HG02759 (cell line): ENCODE results near the gene PPIF.

Experiments used
- ATAC-seq: cut with Tn5 transposase; IDR thresholded peaks from one replicate; pipeline ENCODE4 v1.9.1; 2021; ENCODE audit warnings: mild to moderate bottlenecking, moderate library complexity; ENCODE audit not compliant: unreplicated experiment

PPIF gene

DNA sequence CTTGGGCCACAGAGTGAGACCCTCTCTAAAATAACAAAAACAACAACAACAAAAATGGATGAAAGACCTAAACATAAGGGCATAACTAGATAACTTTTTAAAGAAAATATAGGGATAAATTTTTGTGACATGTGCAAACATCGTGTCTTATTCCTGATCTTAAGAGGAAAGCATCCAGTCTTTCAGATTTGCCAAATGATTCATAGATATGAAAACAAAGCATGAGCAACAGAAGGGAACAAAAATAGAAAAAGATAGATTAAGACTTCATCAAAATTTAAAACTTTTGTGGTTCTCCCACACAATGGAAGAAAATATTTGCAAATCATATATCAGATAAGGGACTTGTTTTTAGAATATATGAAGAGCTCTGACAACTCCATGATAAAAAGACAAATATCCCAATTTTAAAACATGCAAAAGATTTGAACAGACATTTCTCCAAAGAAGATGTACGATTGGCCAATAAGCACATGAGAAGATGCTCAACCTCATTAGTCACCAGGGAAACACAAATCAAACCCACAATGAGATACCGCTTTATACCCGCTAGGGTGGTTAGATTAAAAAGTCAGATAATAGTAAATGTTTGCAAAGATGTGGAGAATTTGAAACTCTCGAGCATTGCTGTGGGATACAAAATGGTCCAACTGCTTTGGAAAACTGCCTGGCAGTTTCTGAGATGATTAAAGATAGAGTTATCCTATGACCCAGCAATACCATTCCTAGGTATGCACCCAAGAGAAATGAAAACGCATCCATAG lies 20.3 kb downstream of the PPIF start:
- ATAC-seq, result no peak

GRCh38 chr10:79372871-79373270 lies 25.6 kb downstream of the PPIF start:
- ATAC-seq, result no peak

DNA sequence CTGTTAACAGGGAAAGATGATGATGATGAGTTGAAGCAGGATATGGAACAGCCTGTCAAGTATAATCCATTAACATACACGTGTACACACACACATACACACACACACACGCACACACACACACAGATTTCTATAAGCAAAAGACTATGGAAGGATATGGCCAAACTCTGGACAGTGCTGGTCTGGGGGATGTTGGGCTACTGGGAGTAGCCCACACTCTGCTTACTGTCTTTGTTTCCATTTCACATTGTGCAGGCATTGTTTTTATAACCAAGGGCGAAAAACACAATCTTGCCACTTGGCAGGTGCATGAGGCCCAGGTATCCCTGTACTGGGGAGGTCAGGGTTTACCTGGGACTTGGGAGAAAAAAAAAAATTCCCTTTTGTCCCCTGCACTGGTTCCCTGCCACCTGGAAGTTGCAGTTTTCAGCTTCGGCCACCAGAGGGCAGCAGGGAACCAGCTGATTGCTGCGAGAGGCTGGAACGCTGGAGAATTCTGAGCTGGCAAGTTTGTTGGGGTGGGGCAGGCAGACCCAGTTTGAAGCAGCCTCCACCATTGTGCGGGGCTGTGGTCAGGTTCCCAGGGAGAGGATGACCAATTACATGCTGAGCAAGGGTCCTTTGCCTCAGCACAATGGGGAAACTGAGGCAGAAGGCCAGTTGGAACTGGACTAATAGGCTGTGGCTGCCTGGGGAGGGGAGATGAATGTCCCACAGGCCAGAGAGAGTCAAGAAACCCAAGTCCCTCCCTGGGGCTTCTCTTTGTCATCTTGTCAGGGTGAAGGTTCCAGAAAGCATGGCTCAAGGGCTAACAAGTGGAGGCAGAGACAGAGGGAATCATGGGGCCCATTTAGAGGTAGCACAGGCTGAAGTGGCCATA lies 27.3 kb downstream of the PPIF start:
- peak; percentile 67 for ATAC-seq

GRCh38 chr10:79375321-79376077 lies 28.2 kb downstream of the PPIF start:
- no peak for ATAC-seq

- no peak for ATAC-seq
These were observed 28.9 kb downstream of the PPIF start for GRCh38 chr10:79376078-79376628.

GRCh38 chr10:79376751-79377556 lies 29.7 kb downstream of the PPIF start:
- ATAC-seq, result no peak

- ATAC-seq, result no peak
These were observed 30.5 kb downstream of the PPIF start for GRCh38 chr10:79377557-79378382.

DNA sequence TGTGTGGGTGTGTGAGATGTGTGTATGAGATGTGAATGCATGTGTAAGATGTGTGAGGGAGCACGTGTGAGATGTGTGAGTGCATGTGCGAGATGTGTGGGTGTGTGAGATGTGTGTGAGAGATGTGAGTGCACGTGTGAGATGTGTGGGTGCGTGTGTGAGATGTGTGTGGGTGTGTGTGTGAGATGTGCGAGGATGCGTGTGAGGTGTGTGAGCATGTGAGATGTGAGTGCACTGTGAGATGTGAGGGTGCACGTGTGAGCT lies 31.0 kb downstream of the PPIF start:
- no peak for ATAC-seq

DNA sequence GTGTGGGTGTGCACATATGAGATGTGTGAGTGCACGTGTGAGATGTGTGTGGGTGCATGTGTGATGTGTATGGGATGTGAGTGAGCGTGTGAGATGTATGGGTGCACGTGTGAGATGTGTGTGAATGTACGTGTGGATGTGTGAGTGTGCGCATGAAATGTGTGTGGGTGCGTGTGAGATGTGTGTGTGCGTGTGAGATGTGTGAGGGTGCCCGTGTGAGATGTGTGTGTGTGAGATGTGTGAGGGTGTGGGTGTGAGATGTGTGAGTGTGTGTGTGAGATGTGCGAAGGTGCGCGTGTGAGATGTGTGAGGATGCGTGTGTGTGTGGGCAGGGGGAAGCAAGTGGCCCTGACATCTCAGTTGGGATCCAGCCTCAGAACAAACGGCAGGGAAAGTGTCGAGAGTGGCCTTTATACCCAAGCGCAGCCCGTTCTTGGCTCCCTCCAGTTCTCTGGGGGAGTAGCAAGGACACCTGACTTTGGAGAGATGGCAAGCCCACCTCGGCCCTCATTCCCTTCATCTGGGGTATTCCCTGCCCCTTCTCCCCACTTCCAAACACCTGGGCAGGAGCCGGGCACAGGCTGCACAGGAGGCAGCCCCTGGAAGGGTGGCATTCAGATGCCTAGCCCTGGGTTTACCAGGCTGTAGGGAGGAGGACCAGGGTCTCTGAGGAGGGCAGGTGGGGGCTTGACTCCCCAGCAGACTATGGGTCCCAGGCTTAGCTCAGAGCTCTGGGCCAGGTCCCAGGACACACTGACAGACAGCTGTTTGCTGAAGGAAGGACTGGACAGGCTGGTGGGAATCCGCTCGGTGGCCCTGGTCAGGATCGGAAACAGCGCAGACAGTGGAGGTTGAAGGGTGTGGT lies 31.6 kb downstream of the PPIF start:
- ATAC-seq, result no peak

- ATAC-seq, result no peak
These were observed 32.3 kb downstream of the PPIF start for GRCh38 chr10:79379512-79380124.

DNA sequence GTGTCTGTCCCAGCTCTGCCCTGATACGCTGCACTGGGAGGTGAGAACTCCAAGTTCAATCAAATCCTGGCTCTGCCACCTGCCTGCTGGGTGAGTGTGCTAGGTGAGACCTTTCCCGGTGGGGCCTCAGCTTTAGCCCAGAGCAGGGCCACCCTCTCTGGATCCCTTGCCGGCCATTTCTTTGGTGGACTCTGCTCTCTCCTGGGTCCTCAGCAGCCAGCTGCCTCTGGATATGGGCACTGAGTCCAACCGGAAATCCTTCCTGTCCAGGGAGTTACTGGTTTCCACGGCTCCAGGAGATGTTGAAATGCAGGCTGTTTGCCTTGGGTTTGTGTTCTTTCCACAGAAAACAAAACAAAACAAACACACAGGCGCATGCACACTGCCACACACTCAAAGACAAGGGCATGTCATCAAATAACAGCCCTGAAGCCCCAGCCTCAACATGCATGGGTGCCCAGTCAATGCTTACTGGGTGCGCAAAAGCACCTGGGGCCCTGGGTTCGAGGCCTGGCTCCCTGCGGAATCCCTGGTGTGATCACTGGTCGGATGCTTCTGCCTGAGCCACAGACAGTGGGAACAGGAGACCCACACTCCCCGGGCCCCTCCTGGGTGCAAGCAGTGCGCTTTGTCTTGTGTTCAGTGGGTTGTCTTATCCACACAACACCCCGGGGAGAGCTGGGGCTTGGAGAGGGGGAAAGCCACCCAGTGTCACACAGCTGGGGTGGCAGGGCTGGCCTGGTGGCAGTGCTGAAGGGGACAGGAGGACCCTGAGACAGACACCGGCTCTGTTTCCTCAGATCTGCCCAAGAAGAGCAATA lies 33.1 kb downstream of the PPIF start:
- ATAC-seq, result no peak

DNA sequence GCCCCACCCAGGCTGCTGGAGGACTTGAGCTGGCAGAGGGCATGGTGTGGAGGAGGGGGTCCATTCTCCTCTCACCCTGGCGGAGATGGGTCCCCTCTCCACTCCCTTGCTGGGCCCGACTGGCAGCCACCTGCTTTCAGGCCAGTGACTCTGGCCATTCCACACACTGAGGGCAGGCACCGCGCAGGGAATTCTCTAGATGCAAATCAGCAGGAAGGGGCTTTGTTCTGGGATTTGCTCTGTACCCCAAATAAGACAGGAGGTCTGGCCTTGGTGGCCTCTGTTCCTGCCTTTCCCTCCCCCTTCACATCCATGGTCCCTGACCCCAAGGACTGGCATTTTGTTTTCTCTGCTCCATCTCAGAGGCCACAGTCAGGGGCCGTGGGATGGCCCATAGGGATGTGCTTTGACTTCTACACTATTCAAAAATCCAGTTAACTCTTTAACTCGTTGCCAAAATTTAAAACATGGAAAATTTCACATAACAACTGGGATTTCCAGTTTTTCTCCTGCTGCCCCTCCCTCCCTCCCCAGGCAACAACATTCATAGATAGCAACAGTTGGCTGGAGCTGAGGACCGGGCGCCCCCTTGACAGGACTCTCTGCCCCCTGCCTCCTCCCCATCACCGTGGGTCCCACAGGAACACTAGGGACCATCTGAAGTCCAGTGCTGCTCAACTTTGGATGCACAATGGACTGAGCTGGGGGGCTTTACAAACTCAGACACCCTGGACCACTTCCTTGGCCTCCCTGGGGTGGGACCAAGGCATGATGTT lies 33.9 kb downstream of the PPIF start:
- no peak for ATAC-seq

GRCh38 chr10:79381804-79382221 lies 34.5 kb downstream of the PPIF start:
- ATAC-seq, result no peak

DNA sequence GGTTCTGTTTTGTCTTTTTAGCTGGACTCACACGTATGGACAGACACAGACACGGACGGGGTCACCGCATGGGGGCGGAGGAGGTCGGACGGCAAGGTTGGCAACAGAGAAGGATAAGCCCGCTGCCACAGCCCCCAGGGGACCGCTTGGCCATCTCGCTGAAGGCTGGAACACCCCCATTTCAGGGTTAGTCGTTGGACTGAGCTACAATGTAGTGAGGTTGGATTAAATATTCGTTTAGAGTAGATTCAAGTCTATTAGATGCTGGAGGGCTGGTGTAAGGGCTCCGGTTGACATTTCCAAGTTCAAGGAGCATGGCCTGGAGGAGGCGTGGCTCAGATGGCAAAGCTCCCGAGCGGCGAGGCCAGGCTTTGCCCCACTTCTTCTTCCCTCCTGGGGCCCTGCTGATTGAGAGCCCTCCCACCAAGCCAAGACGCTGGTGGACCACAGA lies 35.2 kb downstream of the PPIF start:
- no peak for ATAC-seq

- no peak for ATAC-seq
These were observed 36.8 kb downstream of the PPIF start for GRCh38 chr10:79383974-79384606.

DNA sequence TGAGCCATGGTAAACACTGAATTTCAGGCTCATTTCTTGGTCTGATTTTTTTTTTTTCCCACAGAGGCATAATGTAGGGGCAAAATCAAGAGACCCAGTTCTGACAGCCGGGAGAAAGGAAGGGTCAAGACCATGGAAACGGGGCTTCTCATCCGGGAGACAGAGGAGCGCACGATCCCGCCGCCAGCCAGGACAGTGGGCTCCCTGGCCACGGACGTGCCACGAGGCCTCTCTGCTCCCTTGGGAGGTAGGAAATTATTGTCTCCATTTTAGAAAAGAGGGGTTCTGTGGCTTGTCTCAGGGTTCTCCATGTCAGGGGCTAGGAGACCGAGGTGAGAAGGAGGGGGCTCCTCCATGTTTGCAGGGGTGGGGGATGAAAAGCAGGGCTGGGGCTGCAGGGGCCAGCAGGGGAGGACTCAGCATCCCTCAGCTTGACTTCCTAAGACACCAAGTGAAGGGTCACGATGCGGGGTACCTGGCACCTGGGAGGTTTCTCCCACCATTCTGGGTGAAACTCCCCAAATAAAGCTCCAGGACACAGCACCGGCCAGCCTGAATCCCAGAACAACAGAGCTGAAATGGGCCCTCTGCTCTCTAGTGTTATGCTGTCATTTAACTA lies 37.6 kb downstream of the PPIF start:
- no peak for ATAC-seq
